ENCODE results near the gene COL4A1.

Gene COL4A1

GRCh38 chr13:110250258-110250891 is 56.6 kb downstream of the COL4A1 start:
- Histone ChIP-seq H2AFZ (ENCODE audit: low read depth) (no peak overlapping the region), H3K36me3 (ENCODE audit: insufficient read depth) (no peaks in the 10 kb centered on the region), H3K4me2 (no peak overlapping the region), H3K4me1 (ENCODE audit: low read depth, poor library complexity, severe bottlenecking) (no peaks in the 10 kb centered on the region), H3K79me2 (ENCODE audit: insufficient read depth, low read depth) (no peaks in the 10 kb centered on the region), H3K27ac (no peak overlapping the region), H3K4me3 (IDR thresholded peaks at IDR 0.05; ENCODE audit: insufficient read depth, low read depth, low read length) (no peak overlapping the region), H4K20me1 (ENCODE audit: insufficient read depth) (no peaks in the 10 kb centered on the region), H3K27me3 (ENCODE audit: insufficient read depth, low read depth) (no peaks in the 10 kb centered on the region), H3K9ac (no peak overlapping the region)
- TF ChIP-seq, protein P1, sequence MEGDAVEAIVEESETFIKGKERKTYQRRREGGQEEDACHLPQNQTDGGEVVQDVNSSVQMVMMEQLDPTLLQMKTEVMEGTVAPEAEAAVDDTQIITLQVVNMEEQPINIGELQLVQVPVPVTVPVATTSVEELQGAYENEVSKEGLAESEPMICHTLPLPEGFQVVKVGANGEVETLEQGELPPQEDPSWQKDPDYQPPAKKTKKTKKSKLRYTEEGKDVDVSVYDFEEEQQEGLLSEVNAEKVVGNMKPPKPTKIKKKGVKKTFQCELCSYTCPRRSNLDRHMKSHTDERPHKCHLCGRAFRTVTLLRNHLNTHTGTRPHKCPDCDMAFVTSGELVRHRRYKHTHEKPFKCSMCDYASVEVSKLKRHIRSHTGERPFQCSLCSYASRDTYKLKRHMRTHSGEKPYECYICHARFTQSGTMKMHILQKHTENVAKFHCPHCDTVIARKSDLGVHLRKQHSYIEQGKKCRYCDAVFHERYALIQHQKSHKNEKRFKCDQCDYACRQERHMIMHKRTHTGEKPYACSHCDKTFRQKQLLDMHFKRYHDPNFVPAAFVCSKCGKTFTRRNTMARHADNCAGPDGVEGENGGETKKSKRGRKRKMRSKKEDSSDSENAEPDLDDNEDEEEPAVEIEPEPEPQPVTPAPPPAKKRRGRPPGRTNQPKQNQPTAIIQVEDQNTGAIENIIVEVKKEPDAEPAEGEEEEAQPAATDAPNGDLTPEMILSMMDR (conservative IDR thresholded peaks at IDR 0.05; ENCODE audit: low read depth, low read length), result no peak

GRCh38 chr13:110249326-110249725 is 57.6 kb downstream of the COL4A1 start:
- H3K79me2 ChIP-seq (ENCODE audit: insufficient read depth, low read depth), result no peaks in the 10 kb centered on the region
- no peak overlapping the region for H3K9ac ChIP-seq
- H3K4me1 ChIP-seq (ENCODE audit: low read depth, poor library complexity, severe bottlenecking), result no peaks in the 10 kb centered on the region
- H3K27ac ChIP-seq, result no peak overlapping the region
- H3K36me3 ChIP-seq (ENCODE audit: insufficient read depth), result no peaks in the 10 kb centered on the region
- no peaks in the 10 kb centered on the region for H4K20me1 ChIP-seq (ENCODE audit: insufficient read depth)
- H3K27me3 ChIP-seq (ENCODE audit: insufficient read depth, low read depth), result no peaks in the 10 kb centered on the region
- H2AFZ ChIP-seq (ENCODE audit: low read depth), result no peak overlapping the region
- no peak overlapping the region for H3K4me2 ChIP-seq
- no peak overlapping the region for H3K4me3 ChIP-seq (IDR thresholded peaks at IDR 0.05; ENCODE audit: insufficient read depth, low read depth, low read length)
- TF ChIP-seq, protein P1 (conservative IDR thresholded peaks at IDR 0.05; ENCODE audit: low read depth, low read length), result no peak

GRCh38 chr13:110248449-110249143 is 58.4 kb downstream of the COL4A1 start:
- no peaks in the 10 kb centered on the region for H4K20me1 ChIP-seq (ENCODE audit: insufficient read depth)
- no peak overlapping the region for H3K4me2 ChIP-seq
- H3K9ac ChIP-seq, result no peak overlapping the region
- H3K27ac ChIP-seq, result no peak overlapping the region
- no peaks in the 10 kb centered on the region for H3K4me1 ChIP-seq (ENCODE audit: low read depth, poor library complexity, severe bottlenecking)
- no peaks in the 10 kb centered on the region for H3K27me3 ChIP-seq (ENCODE audit: insufficient read depth, low read depth)
- H3K4me3 ChIP-seq (IDR thresholded peaks at IDR 0.05; ENCODE audit: insufficient read depth, low read depth, low read length), result no peak overlapping the region
- H2AFZ ChIP-seq (ENCODE audit: low read depth), result no peak overlapping the region
- TF ChIP-seq, protein P1 (conservative IDR thresholded peaks at IDR 0.05; ENCODE audit: low read depth, low read length), result no peak
- no peaks in the 10 kb centered on the region for H3K79me2 ChIP-seq (ENCODE audit: insufficient read depth, low read depth)
- H3K36me3 ChIP-seq (ENCODE audit: insufficient read depth), result no peaks in the 10 kb centered on the region

GRCh38 chr13:110246530-110246929 is 60.4 kb downstream of the COL4A1 start:
- Histone ChIP-seq H3K27ac (no peak overlapping the region), H3K27me3 (ENCODE audit: insufficient read depth, low read depth) (no peaks in the 10 kb centered on the region), H3K4me3 (IDR thresholded peaks at IDR 0.05; ENCODE audit: insufficient read depth, low read depth, low read length) (no peak overlapping the region), H3K4me2 (no peak overlapping the region), H3K9ac (no peak overlapping the region), H3K36me3 (ENCODE audit: insufficient read depth) (no peaks in the 10 kb centered on the region), H4K20me1 (ENCODE audit: insufficient read depth) (no peaks in the 10 kb centered on the region), H2AFZ (ENCODE audit: low read depth) (no peak overlapping the region), H3K79me2 (ENCODE audit: insufficient read depth, low read depth) (no peaks in the 10 kb centered on the region), H3K4me1 (ENCODE audit: low read depth, poor library complexity, severe bottlenecking) (no peaks in the 10 kb centered on the region)
- TF ChIP-seq, protein P1 (conservative IDR thresholded peaks at IDR 0.05; ENCODE audit: low read depth, low read length), result no peak
